ENCODE results near the gene RPL10A. TPM values are rescaled to one million over a fixed set of nuclear protein-coding genes. Genes with fewer than 3 reads are reported as not detected.
"Not testable (repeated sequence)": the region's sequence is repeated elsewhere in the genome, so short reads cannot be mapped to it uniquely, and the experiment has no call there.

The RPL10A gene
- total RNA-seq, 1 donor from 2014 or later: 3,222 TPM

DNA sequence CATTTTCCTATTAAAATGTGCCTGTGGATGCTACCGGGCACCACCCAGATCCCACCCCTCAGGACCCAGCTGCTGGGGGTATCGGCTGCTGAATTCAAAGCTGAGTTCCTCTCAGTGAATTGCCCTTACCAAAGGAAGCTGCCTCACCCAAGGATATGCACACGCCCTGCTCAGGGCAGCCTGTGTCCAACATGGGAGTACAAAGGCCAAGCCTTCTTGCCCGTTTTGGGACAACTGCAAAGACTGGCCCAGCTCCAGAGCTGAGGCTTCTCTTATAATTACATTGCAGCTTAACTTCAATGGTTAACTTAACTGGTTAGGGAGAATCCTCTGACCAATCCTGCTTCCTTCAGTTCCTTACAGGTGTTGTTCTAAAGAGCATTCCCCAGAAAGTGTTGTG lies 35.9 kb upstream of the RPL10A start:
- Histone ChIP-seq H3K27me3 (ENCODE audit: control insufficient read depth in 3 of 3, insufficient read depth in 3 of 3, low read length in 3 of 3) (no peaks in the 10 kb centered on the region), H3K27ac (ENCODE audit: low read depth, low read length) (no peak overlapping the region), H3K9me3 (ENCODE audit: control insufficient read depth in 3 of 3, low read length in 3 of 3) (peaks cover 0 to 8% (median 3%) of the 10 kb centered on the region in 3 donors), H3K4me1 (ENCODE audit: control insufficient read depth in 3 of 3, insufficient read depth in 3 of 3, low read length in 3 of 3) (peaks cover 3 to 10% (median 9%) of the 10 kb centered on the region in 3 donors), H3K9ac (ENCODE audit: low read depth in 1 of 3, low read length in 3 of 3) (no peak overlapping the region), H3K4me3 (ENCODE audit: low read length in 3 of 3) (no peak overlapping the region), H3K36me3 (ENCODE audit: control insufficient read depth in 3 of 3, insufficient read depth in 3 of 3, low read length in 3 of 3) (peaks cover 0 to 3% (median 0%) of the 10 kb centered on the region in 3 donors)

DNA sequence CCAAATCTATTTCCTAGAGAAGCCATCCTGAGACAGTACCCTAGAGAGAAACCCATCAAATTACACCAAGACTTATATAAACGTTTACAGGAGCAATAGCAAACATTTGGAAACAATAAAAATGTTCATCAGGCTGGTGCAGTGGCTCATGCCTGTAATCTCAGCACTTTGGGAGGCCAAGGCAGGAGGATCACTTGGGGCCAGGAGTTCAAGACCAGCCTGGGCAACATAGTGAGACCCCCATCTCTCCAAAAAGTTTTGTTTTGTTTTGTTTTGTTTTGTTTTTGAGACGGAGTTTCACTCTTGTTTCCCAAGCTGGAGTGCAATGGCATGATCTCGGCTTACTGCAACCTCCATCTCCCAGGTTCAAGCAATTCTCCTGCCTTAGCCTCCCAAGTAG lies 35.5 kb upstream of the RPL10A start:
- not testable (repeated sequence) for H3K36me3 ChIP-seq (ENCODE audit: control insufficient read depth in 3 of 3, insufficient read depth in 3 of 3, low read length in 3 of 3); H3K27ac ChIP-seq (ENCODE audit: low read depth, low read length); H3K9me3 ChIP-seq (ENCODE audit: control insufficient read depth in 3 of 3, low read length in 3 of 3); H3K9ac ChIP-seq (ENCODE audit: low read depth in 1 of 3, low read length in 3 of 3); H3K27me3 ChIP-seq (ENCODE audit: control insufficient read depth in 3 of 3, insufficient read depth in 3 of 3, low read length in 3 of 3); H3K4me3 ChIP-seq (ENCODE audit: low read length in 3 of 3)
- H3K4me1 ChIP-seq (ENCODE audit: control insufficient read depth in 3 of 3, insufficient read depth in 3 of 3, low read length in 3 of 3): peaks cover 3 to 10% (median 9%) of the 10 kb centered on the region in 3 donors

DNA sequence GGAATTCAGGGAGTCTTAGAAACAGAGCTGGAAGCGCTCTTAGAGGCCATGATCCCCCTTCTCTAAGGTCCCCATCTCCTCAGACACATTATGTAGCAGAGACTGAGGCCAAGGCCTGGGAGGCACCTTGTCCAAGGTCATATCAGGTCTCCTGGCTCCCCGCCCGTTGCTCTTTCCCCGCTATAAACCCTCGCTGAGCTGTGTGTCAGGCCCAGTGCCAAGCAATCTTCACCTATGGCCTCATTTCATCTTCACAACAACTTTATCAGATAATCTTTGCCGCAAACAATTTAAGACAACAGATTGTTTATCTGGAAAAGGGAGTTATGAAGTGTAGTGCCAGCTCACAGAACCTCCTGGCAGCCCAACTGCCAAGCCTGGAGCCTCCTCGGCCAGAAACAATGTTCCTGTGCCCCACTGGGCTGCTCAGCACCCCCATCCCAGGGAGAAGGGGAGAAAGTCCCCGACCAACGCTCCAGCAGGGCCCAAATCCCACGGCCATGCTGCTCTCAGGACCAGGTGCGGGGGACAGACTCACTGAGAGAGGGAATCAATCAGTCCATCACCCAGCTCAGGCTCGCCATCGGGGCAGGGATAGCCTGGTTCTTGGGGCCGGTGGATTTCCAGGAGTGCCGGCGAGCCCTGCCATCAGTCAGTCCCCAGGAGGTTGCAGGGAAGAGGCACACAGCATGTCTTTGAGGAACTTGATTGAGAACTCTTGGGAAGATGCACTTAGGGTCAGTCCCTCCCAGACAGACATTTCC lies 32.9 kb upstream of the RPL10A start:
- H3K9me3 ChIP-seq (ENCODE audit: control insufficient read depth in 3 of 3, low read length in 3 of 3): no peaks in the 10 kb centered on the region
- H3K27me3 ChIP-seq (ENCODE audit: control insufficient read depth in 3 of 3, insufficient read depth in 3 of 3, low read length in 3 of 3): no peaks in the 10 kb centered on the region
- H3K36me3 ChIP-seq (ENCODE audit: control insufficient read depth in 3 of 3, insufficient read depth in 3 of 3, low read length in 3 of 3): no peaks in the 10 kb centered on the region
- H3K27ac ChIP-seq (ENCODE audit: low read depth, low read length): no peak overlapping the region
- no peak overlapping the region for H3K4me3 ChIP-seq (ENCODE audit: low read length in 3 of 3)
- peak overlapping the region in 2 of 3 donors; percentile 21 to 28 for H3K9ac ChIP-seq (ENCODE audit: low read depth in 1 of 3, low read length in 3 of 3)
- H3K4me1 ChIP-seq (ENCODE audit: control insufficient read depth in 3 of 3, insufficient read depth in 3 of 3, low read length in 3 of 3): peaks cover 3 to 10% (median 9%) of the 10 kb centered on the region in 3 donors

DNA sequence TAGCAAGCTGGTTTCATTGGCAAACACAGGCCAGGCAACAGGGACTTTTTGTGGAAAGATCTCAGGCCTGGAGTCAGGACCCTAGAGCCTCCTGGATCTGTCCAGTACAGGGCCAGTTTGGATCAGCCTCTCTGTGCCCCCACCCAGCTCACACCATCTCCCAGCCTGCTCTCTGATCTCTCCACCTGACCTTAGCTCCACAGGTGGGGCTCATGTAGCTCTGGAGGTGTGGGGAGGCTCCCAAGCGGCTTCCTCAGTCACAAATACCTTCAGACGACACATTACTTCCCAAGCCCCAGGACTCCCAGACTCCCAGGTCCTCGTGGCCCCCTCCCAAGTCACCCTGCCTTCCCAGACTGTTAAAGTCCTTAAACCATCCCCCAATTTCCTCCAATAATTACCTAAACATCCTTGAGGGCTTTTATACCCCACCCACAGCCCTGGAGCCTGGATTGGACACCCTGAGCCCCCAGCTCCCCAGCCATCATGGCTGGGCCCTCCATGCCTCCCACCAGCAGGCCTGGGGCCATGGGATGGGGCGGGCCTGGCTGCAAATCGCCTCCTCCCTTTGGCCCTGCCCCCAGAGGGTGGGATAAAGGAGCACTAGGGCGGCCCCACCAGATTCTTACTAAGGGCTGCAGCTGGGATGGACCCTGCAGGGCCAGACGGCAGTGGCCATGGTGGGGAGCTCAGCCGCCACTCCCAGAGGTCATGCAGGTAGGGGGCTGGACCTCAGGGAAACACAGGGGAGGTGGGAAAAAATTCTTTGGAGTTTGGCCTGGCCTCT lies 31.9 kb upstream of the RPL10A start:
- H3K9ac ChIP-seq (ENCODE audit: low read depth in 1 of 3, low read length in 3 of 3): no peak overlapping the region
- no peaks in the 10 kb centered on the region for H3K9me3 ChIP-seq (ENCODE audit: control insufficient read depth in 3 of 3, low read length in 3 of 3)
- H3K36me3 ChIP-seq (ENCODE audit: control insufficient read depth in 3 of 3, insufficient read depth in 3 of 3, low read length in 3 of 3): no peaks in the 10 kb centered on the region
- H3K27me3 ChIP-seq (ENCODE audit: control insufficient read depth in 3 of 3, insufficient read depth in 3 of 3, low read length in 3 of 3): no peaks in the 10 kb centered on the region
- peaks cover 3 to 10% (median 9%) of the 10 kb centered on the region in 3 donors for H3K4me1 ChIP-seq (ENCODE audit: control insufficient read depth in 3 of 3, insufficient read depth in 3 of 3, low read length in 3 of 3)
- no peak overlapping the region for H3K4me3 ChIP-seq (ENCODE audit: low read length in 3 of 3)
- no peak overlapping the region for H3K27ac ChIP-seq (ENCODE audit: low read depth, low read length)

DNA sequence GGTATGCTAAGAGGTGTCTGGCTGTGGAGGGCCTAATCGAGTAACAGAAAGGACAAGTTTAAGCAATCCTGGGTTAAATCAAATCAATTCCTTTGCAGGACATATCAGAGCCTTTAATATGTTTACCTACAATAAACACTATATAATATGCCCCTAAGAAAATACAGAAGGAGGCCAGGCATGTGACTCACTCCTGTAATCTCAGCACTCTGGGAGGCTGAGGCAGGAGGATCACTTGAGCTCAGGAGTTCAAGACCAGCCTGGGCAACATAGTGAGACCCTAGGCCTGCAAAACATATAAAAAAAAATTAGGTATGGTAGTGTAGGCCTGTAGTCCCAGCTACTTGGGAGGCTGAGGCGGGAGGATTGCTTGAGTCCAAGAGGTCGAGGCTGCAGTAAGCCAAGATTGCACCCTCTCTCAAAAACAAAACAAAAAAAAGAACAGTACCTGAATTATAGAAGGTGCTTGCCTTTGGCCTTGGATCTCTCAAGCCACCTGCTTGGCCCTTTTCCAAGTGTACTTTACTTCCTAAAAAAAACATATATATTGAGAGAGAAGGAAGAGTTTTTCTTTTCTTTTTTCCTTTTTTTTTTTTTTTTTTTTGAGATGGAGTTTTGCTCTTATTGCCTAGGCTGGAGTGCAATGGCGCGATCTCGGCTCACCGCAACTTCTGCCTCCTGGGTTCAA lies 29.7 kb upstream of the RPL10A start:
- not testable (repeated sequence) for H3K27me3 ChIP-seq (ENCODE audit: control insufficient read depth in 3 of 3, insufficient read depth in 3 of 3, low read length in 3 of 3)

DNA sequence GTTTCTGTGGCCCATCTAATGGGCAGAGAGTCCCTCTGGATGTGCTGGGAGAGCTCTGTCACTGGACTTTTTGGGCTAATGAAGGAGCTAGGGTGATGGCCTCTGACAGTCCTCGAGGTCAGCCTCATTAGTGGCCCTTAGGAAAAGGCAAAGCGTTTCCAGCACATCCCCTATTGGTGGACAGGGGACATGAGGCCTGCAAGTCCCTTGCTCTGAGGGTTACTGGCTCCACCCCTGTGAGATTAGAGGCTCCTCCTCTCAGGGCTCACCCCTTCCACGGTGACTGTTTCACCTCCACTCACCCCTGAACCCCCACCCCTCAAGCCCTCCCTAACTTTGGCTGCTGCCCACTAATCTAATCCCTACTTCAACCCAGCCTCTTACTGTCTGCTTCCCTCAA lies 28.9 kb upstream of the RPL10A start:
- Histone ChIP-seq H3K36me3 (ENCODE audit: control insufficient read depth in 3 of 3, insufficient read depth in 3 of 3, low read length in 3 of 3) (no peaks in the 10 kb centered on the region), H3K27me3 (ENCODE audit: control insufficient read depth in 3 of 3, insufficient read depth in 3 of 3, low read length in 3 of 3) (no peaks in the 10 kb centered on the region), H3K4me3 (ENCODE audit: low read length in 3 of 3) (no peak overlapping the region), H3K9me3 (ENCODE audit: control insufficient read depth in 3 of 3, low read length in 3 of 3) (no peaks in the 10 kb centered on the region), H3K27ac (ENCODE audit: low read depth, low read length) (no peak overlapping the region), H3K9ac (ENCODE audit: low read depth in 1 of 3, low read length in 3 of 3) (no peak overlapping the region), H3K4me1 (ENCODE audit: control insufficient read depth in 3 of 3, insufficient read depth in 3 of 3, low read length in 3 of 3) (peaks cover 3 to 10% (median 9%) of the 10 kb centered on the region in 3 donors)

More for the DNA sequence above, 29.7 kb upstream of the RPL10A start:
- not testable (repeated sequence) for H3K9ac ChIP-seq (ENCODE audit: low read depth in 1 of 3, low read length in 3 of 3); H3K9me3 ChIP-seq (ENCODE audit: control insufficient read depth in 3 of 3, low read length in 3 of 3); H3K27ac ChIP-seq (ENCODE audit: low read depth, low read length); H3K4me3 ChIP-seq (ENCODE audit: low read length in 3 of 3); H3K36me3 ChIP-seq (ENCODE audit: control insufficient read depth in 3 of 3, insufficient read depth in 3 of 3, low read length in 3 of 3)
- peaks cover 3 to 10% (median 9%) of the 10 kb centered on the region in 3 donors for H3K4me1 ChIP-seq (ENCODE audit: control insufficient read depth in 3 of 3, insufficient read depth in 3 of 3, low read length in 3 of 3)

DNA sequence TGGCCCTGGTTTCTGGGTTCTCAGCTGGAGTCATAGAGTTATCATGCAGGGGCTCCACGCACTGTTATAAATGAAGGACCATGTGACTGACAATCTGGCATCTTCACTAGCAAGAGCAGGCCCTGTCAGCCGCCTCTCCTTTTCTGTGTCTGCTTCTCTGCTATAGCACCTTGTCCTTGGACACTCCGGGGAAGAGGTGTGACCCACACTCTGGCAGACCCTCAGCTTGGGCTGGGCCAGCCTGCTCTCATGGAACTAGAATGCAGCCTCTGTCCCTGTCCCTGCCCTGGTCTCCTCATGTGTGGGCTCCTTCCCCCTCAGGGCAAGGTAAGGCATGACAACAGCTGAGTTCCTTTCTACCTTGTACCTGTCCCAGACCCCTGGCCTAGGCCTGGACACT lies 27.0 kb upstream of the RPL10A start:
- no peaks in the 10 kb centered on the region for H3K9me3 ChIP-seq (ENCODE audit: control insufficient read depth in 3 of 3, low read length in 3 of 3)
- H3K27me3 ChIP-seq (ENCODE audit: control insufficient read depth in 3 of 3, insufficient read depth in 3 of 3, low read length in 3 of 3): no peaks in the 10 kb centered on the region
- peaks cover 0 to 2% (median 0%) of the 10 kb centered on the region in 3 donors for H3K36me3 ChIP-seq (ENCODE audit: control insufficient read depth in 3 of 3, insufficient read depth in 3 of 3, low read length in 3 of 3)
- no peak overlapping the region for H3K27ac ChIP-seq (ENCODE audit: low read depth, low read length)
- H3K9ac ChIP-seq (ENCODE audit: low read depth in 1 of 3, low read length in 3 of 3): no peak overlapping the region
- no peak overlapping the region for H3K4me3 ChIP-seq (ENCODE audit: low read length in 3 of 3)
- no peaks in the 10 kb centered on the region for H3K4me1 ChIP-seq (ENCODE audit: control insufficient read depth in 3 of 3, insufficient read depth in 3 of 3, low read length in 3 of 3)

DNA sequence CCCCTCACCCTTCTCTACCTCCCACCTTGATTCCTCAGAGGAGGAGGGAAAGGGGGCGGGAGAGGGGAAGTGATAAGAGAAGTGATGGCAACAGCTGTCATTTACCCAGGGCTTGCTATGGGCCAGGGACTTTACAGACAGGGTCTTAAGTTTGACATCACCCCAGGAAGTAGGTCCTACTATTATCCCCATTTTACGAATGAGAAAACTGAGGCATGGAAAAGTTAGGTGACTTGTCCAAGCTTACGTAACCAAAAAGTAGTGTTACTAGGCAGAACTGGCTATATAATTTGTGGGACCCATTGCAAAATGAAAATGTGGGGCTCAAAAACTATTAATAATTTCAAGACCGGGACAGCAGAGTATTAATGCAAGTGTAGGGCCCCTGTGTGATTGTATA lies 26.6 kb upstream of the RPL10A start:
- Histone ChIP-seq H3K4me1 (ENCODE audit: control insufficient read depth in 3 of 3, insufficient read depth in 3 of 3, low read length in 3 of 3) (no peaks in the 10 kb centered on the region), H3K4me3 (ENCODE audit: low read length in 3 of 3) (no peak overlapping the region), H3K27me3 (ENCODE audit: control insufficient read depth in 3 of 3, insufficient read depth in 3 of 3, low read length in 3 of 3) (no peaks in the 10 kb centered on the region), H3K9ac (ENCODE audit: low read depth in 1 of 3, low read length in 3 of 3) (no peak overlapping the region), H3K9me3 (ENCODE audit: control insufficient read depth in 3 of 3, low read length in 3 of 3) (no peaks in the 10 kb centered on the region), H3K27ac (ENCODE audit: low read depth, low read length) (no peak overlapping the region), H3K36me3 (ENCODE audit: control insufficient read depth in 3 of 3, insufficient read depth in 3 of 3, low read length in 3 of 3) (peaks cover 0 to 2% (median 0%) of the 10 kb centered on the region in 3 donors)

DNA sequence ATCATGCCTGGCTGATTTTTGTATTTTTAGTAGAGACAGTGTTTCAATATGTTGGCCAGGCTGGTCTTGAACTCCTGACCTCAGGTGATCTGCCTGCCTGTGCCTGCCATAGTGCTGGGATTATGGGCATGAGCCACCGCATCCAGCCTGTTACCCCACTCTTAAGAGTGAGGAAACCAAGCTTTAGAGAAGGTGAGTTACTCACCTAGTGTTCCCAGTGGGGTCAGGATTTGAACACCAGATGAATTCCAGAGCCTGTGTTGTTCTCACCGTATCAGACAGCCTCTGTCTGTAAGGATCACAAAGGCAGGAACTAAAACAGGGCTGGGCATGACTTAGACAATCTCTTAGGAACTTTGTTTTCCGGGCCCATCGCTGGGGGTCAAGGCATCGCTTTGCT lies 25.5 kb upstream of the RPL10A start:
- Histone ChIP-seq H3K27me3 (ENCODE audit: control insufficient read depth in 3 of 3, insufficient read depth in 3 of 3, low read length in 3 of 3) (no peaks in the 10 kb centered on the region), H3K36me3 (ENCODE audit: control insufficient read depth in 3 of 3, insufficient read depth in 3 of 3, low read length in 3 of 3) (peaks cover 0 to 2% (median 0%) of the 10 kb centered on the region in 3 donors), H3K9ac (ENCODE audit: low read depth in 1 of 3, low read length in 3 of 3) (no peak overlapping the region), H3K4me3 (ENCODE audit: low read length in 3 of 3) (no peak overlapping the region), H3K27ac (ENCODE audit: low read depth, low read length) (no peak overlapping the region), H3K4me1 (ENCODE audit: control insufficient read depth in 3 of 3, insufficient read depth in 3 of 3, low read length in 3 of 3) (no peaks in the 10 kb centered on the region), H3K9me3 (ENCODE audit: control insufficient read depth in 3 of 3, low read length in 3 of 3) (no peaks in the 10 kb centered on the region)

Data from skeletal muscle tissue (tissue), 4 donors.